PFSK-1 (cell line): ENCODE data around the gene KRTAP20-2.
A peak's percentile ranks its signal among the peaks of the same experiment; 100 is the strongest.

Source experiments
- FOXP2 ChIP-seq: optimal IDR thresholded peaks from 2 replicates; pipeline ENCODE3; 2011; ENCODE audit warnings: borderline replicate concordance, control low read depth, inconsistent platforms; ENCODE audit not compliant: insufficient read depth; ENCODE audit errors: extremely low read length, extremely low read depth
- POLR2AphosphoS5 ChIP-seq: IDR thresholded peaks from 2 replicates; pipeline ENCODE4 v1.6.1; 2012; ENCODE audit warnings: low read depth, mild to moderate bottlenecking, control low read depth, low read length, moderate library complexity
- SIN3A ChIP-seq: IDR thresholded peaks from 2 replicates; pipeline ENCODE4 v1.6.1; 2012; ENCODE audit warnings: mild to moderate bottlenecking, low read length, moderate library complexity, borderline replicate concordance; ENCODE audit not compliant: insufficient read depth
- TAF1 ChIP-seq: IDR thresholded peaks from 2 replicates; pipeline ENCODE4 v1.6.1; 2012; ENCODE audit warnings: low read length, control low read depth, borderline replicate concordance; ENCODE audit not compliant: insufficient read depth
- TF ChIP-seq, protein P1 (sequence below), 2 experiments: IDR thresholded peaks; 2 replicates each; pipeline versions ENCODE4 v1.6.1 to v1.8.0; 2011 to 2012; ENCODE audit warnings: low read depth in 2 of 2, low read length in 2 of 2, control low read depth in 1 of 2, inconsistent platforms in 1 of 2, mild to moderate bottlenecking in 1 of 2, moderate library complexity in 1 of 2; ENCODE audit not compliant: insufficient read depth in 1 of 2

Gene KRTAP20-2

GRCh38 chr21:30628109-30628508 lies 6.9 kb upstream of the KRTAP20-2 start:
- no peak for TF ChIP-seq SIN3A
- TF ChIP-seq, protein P1, sequence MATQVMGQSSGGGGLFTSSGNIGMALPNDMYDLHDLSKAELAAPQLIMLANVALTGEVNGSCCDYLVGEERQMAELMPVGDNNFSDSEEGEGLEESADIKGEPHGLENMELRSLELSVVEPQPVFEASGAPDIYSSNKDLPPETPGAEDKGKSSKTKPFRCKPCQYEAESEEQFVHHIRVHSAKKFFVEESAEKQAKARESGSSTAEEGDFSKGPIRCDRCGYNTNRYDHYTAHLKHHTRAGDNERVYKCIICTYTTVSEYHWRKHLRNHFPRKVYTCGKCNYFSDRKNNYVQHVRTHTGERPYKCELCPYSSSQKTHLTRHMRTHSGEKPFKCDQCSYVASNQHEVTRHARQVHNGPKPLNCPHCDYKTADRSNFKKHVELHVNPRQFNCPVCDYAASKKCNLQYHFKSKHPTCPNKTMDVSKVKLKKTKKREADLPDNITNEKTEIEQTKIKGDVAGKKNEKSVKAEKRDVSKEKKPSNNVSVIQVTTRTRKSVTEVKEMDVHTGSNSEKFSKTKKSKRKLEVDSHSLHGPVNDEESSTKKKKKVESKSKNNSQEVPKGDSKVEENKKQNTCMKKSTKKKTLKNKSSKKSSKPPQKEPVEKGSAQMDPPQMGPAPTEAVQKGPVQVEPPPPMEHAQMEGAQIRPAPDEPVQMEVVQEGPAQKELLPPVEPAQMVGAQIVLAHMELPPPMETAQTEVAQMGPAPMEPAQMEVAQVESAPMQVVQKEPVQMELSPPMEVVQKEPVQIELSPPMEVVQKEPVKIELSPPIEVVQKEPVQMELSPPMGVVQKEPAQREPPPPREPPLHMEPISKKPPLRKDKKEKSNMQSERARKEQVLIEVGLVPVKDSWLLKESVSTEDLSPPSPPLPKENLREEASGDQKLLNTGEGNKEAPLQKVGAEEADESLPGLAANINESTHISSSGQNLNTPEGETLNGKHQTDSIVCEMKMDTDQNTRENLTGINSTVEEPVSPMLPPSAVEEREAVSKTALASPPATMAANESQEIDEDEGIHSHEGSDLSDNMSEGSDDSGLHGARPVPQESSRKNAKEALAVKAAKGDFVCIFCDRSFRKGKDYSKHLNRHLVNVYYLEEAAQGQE (IDR thresholded peaks at IDR 0.05; ENCODE audit: insufficient read depth in 1 of 2, low read depth in 2 of 2, low read length in 2 of 2): peak in 1 of 2 experiments; percentile 76; a peak in 2 of 4 replicates

DNA sequence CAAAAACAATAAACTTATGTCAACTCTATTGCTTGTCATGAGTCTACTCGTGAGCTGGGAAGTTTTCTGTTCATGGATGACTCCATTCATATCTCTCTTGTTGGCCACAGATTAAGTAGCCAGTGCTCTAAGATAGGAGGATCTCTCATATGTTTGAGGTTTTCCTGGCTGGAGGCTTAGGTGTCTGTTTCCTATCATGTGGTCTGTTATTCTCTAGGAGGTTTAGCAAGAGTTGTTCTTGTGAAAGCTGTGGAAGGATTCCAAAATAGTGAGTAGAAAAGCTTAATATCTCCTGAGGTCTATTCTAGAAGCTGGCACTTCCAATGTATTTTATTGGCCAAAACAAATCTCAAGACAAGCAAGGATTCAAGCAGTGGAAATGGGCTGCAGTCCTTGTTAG lies 5.8 kb upstream of the KRTAP20-2 start:
- TF ChIP-seq, protein P1 (IDR thresholded peaks at IDR 0.05; ENCODE audit: insufficient read depth in 1 of 2, low read depth in 2 of 2, low read length in 2 of 2): no peak
- TF ChIP-seq SIN3A: no peak
- TF ChIP-seq FOXP2: no peak
- TF ChIP-seq TAF1: no peak

- no peak for TF ChIP-seq POLR2AphosphoS5
- no peak for TF ChIP-seq SIN3A
- TF ChIP-seq FOXP2: no peak
- TF ChIP-seq, protein P1 (IDR thresholded peaks at IDR 0.05; ENCODE audit: insufficient read depth in 1 of 2, low read depth in 2 of 2, low read length in 2 of 2): no peak
- TF ChIP-seq TAF1: no peak
Measured at GRCh38 chr21:30638686-30639085, 3.7 kb downstream of the KRTAP20-2 start.

DNA sequence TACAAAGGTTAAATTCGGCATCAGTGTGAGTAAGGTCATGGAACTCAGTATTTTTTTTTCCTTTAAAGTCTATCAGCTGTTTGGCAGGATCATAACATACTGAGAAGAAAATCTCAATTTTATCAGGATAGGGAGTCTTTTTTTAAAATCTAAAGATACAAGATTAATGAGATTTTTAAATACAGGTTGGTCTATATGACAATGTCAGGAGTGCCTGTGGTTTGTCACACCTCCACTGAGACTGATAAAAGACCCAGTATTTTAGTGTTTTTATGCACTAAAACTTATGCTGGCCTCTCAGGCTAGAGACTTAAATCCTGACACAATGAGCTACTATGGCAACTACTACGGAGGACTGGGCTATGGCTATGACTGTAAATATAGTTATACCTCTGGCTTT lies 7.6 kb downstream of the KRTAP20-2 start, which contains the start of gene KRTAP20-3:
Gene KRTAP20-3, plus strand, starts transcription at position 301 of the 400 bp plus-strand sequence.
- TF ChIP-seq FOXP2 (no peak), TAF1 (no peak), POLR2AphosphoS5 (no peak), SIN3A (no peak)
- TF ChIP-seq, protein P1 (IDR thresholded peaks at IDR 0.05; ENCODE audit: insufficient read depth in 1 of 2, low read depth in 2 of 2, low read length in 2 of 2): no peak

DNA sequence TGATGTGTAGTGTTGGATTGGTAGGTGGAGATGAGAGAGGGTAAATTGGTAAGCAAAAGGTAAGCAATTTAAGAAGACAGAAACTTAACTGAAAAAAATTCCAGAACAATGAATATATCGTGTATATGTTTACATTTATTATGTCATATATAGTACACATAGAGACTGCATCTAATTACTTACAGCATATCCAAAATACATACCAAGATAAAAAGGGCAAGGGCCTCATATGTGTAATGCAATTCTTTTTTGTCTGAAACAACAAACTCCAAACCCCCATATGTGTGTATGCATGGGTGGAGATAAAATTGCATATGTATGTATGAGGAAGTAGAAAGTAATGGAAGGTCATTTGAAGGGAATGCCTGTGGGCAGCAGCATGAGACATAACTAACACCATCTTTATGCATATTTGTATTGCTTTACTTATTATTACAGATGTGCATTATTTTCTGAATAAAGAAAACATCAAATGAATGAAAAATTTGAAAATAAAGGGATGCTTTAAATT lies 12.0 kb downstream of the KRTAP20-2 start:
- TF ChIP-seq FOXP2 (no peak), SIN3A (no peak), TAF1 (no peak), POLR2AphosphoS5 (no peak)
- TF ChIP-seq, protein P1 (IDR thresholded peaks at IDR 0.05; ENCODE audit: insufficient read depth in 1 of 2, low read depth in 2 of 2, low read length in 2 of 2): no peak
